HCT116 (cell line): ENCODE data around the gene ARHGAP23. TPM values are rescaled to one million over a fixed set of nuclear protein-coding genes. Genes with fewer than 3 reads are reported as not detected.
A peak's percentile ranks its signal among the peaks of the same experiment; 100 is the strongest.
"Not testable (repeated sequence)": the region's sequence is repeated elsewhere in the genome, so short reads cannot be mapped to it uniquely, and the experiment has no call there.

Source experiments
- ATAC-seq: fragments of 200-7000 bp; cut with Tn5 transposase; 2 replicates; pipeline ENCODE4 v1.9.1; 2020; ENCODE audit warnings: mild to moderate bottlenecking, moderate library complexity
- BruUV-seq: library from RNA; stranded (reverse); fragments of 400-500 nt; replicated peaks from 2 replicates; lab custom pipeline; 2021; lab: Mats Ljungman, UMichigan
- CTCF ChIA-PET: fragments of 300-600 bp; sonication (Branson Sonifier 250); formaldehyde crosslinking; loops from one replicate; lab custom pipeline; 2021; ENCODE audit warnings: antibody characterized with exemption; lab: Charles Lee
- POLR2A ChIA-PET: fragments of 300-600, 350-600 bp; sonication (Branson Sonifier 250); formaldehyde crosslinking; loops from one replicate; lab custom pipeline; 2021; ENCODE audit warnings: antibody characterized with exemption; lab: Charles Lee
- RAD21 ChIA-PET, 2 experiments: fragments of 300-600 bp; sonication (Branson Sonifier 250); formaldehyde crosslinking; loops; one replicate each; lab custom pipeline; 2023; ENCODE audit warnings: low total read pairs in 2 of 2; ENCODE audit not compliant: uncharacterized antibody in 2 of 2, unreplicated experiment in 2 of 2, low non-redundant PET in 1 of 2; lab: Charles Lee
- DNase-seq: peaks from one replicate; pipeline ENCODE4 v3.0.0-alpha.2; 2010; ENCODE audit warnings: low read depth, low spot score
- H2AFZ ChIP-seq: fragments of 200-600 bp; shearing (Covaris generic), sonication (generic); 2 replicates; pipeline ENCODE4 v1.6.1; 2017; ENCODE audit warnings: low read depth, mixed run types, mixed read lengths, antibody characterized with exemption, low read length; ENCODE audit not compliant: poor library complexity, severe bottlenecking
- H3K27ac ChIP-seq: 2 replicates; pipeline ENCODE4 v1.5.1; 2012; ENCODE audit warnings: low read depth, low read length
- H3K27me3 ChIP-seq: fragments of 200-600 bp; sonication (generic); 2 replicates; pipeline ENCODE4 v1.6.1; 2016; ENCODE audit warnings: mixed run types, low read length, mixed read lengths; ENCODE audit not compliant: insufficient read depth
- H3K36me3 ChIP-seq, 2 experiments: fragments of 200-500 bp in 1 of 2; fragments of 200-600 bp in 1 of 2; sonication (Bioruptor generic) in 1 of 2; sonication (generic) in 1 of 2; 2 replicates each; pipeline versions ENCODE4 v1.5.1 to v1.6.1; 2014 to 2016; ENCODE audit warnings: low read length in 2 of 2, inconsistent platforms in 1 of 2, mixed read lengths in 1 of 2, mixed run types in 1 of 2; ENCODE audit not compliant: insufficient read depth in 2 of 2, control insufficient read depth in 1 of 2
- H3K4me1 ChIP-seq, 2 experiments: fragments of 200-600 bp in 1 of 2; sonication (generic) in 1 of 2; 2 replicates each; pipeline versions ENCODE4 v1.5.1 to v1.6.1; 2012 to 2017; ENCODE audit warnings: low read length in 2 of 2, inconsistent platforms in 1 of 2, mild to moderate bottlenecking in 1 of 2, mixed read lengths in 1 of 2, mixed run types in 1 of 2, moderate library complexity in 1 of 2; ENCODE audit not compliant: insufficient read depth in 2 of 2, control insufficient read depth in 1 of 2
- H3K4me2 ChIP-seq: fragments of 200-600 bp; sonication (generic); 2 replicates; pipeline ENCODE4 v1.6.1; 2017; ENCODE audit warnings: mixed run types, low read length, mixed read lengths
- H3K4me3 ChIP-seq, 2 experiments: fragments of 200-600 bp in 1 of 2; sonication (generic) in 1 of 2; replicated peaks in 1 of 2; 2 replicates each; pipeline ENCODE4 v1.5.1; 2011 to 2016; ENCODE audit warnings: low read length in 2 of 2, control low read depth in 1 of 2, low read depth in 1 of 2, mild to moderate bottlenecking in 1 of 2, mixed read lengths in 1 of 2, mixed run types in 1 of 2
- H3K79me2 ChIP-seq: fragments of 200-600 bp; sonication (generic); 2 replicates; pipeline ENCODE4 v1.6.1; 2017; ENCODE audit warnings: mild to moderate bottlenecking, mixed run types, low read length, moderate library complexity, mixed read lengths; ENCODE audit not compliant: insufficient read depth
- H3K9ac ChIP-seq: fragments of 200-600 bp; sonication (generic); 2 replicates; pipeline ENCODE4 v1.6.1; 2016; ENCODE audit warnings: low read length, mixed read lengths
- H3K9me2 ChIP-seq: fragments of 200-600 bp; sonication (generic), shearing (Covaris generic); 2 replicates; pipeline ENCODE4 v1.6.1; 2017; ENCODE audit warnings: mixed run types, mild to moderate bottlenecking, moderate library complexity; ENCODE audit not compliant: insufficient read depth
- H3K9me3 ChIP-seq, 2 experiments: fragments of 200-500 bp in 1 of 2; fragments of 200-600 bp in 1 of 2; sonication (Bioruptor generic) in 1 of 2; sonication (generic) in 1 of 2; 2 replicates each; pipeline ENCODE4 v1.6.1; 2014 to 2017; ENCODE audit warnings: low read length in 2 of 2, mixed read lengths in 2 of 2, inconsistent platforms in 1 of 2, low read depth in 1 of 2, mild to moderate bottlenecking in 1 of 2, mixed run types in 1 of 2, moderate library complexity in 1 of 2; ENCODE audit not compliant: control insufficient read depth in 1 of 2, insufficient read depth in 1 of 2
- H4K20me1 ChIP-seq: fragments of 200-600 bp; sonication (generic), shearing (Covaris generic); 2 replicates; pipeline ENCODE4 v1.6.1; 2017; ENCODE audit warnings: mixed run types, mild to moderate bottlenecking, moderate library complexity; ENCODE audit not compliant: insufficient read depth
- FOSL1 ChIP-seq: IDR thresholded peaks from 2 replicates; pipeline ENCODE4 v1.6.1; 2012; ENCODE audit warnings: low read depth
- RAD21 ChIP-seq: IDR thresholded peaks from 2 replicates; pipeline ENCODE4 v1.6.1; 2012; ENCODE audit warnings: low read depth, mild to moderate bottlenecking
- intact Hi-C: fragments of 100-400 bp; cut with micrococcal nuclease; formaldehyde crosslinking; loops from 2 replicates; pipeline ENCODE4 v1.10.0; 2022
- total RNA-seq: library from RNA; stranded (reverse); gene quantifications from one replicate; pipeline ENCODE4 v1.2.1, GENCODE V29; 2021; ENCODE audit not compliant: unreplicated experiment
- TF ChIP-seq, protein P1 (sequence below), 3 experiments: fragments of 200-600 bp in 1 of 3; sonication (generic) in 1 of 3; IDR thresholded peaks in 2 of 3; conservative IDR thresholded peaks in 1 of 3; 2 replicates each; pipeline ENCODE4 v1.5.1; 2012 to 2017; ENCODE audit warnings: low read depth in 2 of 3, low read length in 2 of 3, antibody characterized with exemption in 1 of 3, borderline replicate concordance in 1 of 3, control low read depth in 1 of 3, mild to moderate bottlenecking in 1 of 3, mixed read lengths in 1 of 3, mixed run types in 1 of 3, moderate library complexity in 1 of 3; ENCODE audit not compliant: insufficient read depth in 1 of 3

Gene ARHGAP23
- total RNA-seq, 1 experiment from 2014 or later = 41.0 TPM

DNA sequence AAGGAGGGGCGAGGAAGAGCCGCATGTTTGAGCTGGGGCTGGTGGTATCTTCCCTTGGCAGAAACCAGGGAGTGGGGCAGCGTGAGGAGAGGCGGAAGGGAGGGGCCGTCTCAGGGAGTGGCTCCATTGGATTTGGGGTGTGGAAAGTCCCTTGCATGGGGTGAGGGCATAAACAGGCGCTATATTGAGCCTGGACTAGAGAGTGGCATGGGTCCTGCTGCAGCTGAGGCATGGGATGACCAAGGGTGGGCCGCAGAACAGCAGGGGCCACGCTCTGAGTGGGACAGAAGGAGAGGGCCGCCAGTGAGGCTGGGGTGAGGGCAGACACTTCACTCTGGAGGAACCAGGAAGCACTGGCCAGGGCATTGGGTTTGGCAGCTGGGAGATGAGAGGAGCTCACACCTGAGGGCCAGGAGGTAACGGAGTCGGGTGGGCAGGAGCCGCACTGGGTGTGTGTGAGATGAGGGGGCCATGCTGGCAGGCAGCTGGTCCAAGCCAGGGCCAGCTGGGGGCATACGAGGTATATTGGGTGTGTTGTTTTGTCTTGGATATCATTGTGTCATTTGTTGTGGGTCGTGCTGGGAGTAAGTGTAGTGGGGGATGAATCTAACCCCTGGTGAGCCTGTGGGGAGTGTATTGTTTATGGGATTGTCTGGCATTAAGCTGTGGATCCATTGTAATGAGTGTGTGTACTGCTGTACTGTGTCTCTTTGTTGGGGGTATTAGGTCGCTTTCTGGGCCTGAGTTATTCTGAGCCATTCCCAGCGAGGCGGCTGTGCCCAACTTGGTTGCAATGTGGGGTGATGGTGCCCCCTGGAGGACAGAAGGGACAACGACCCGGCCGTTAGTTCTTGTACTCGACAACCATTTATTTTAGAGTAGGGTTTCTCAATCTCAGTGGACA, 56.2 kb downstream of the ARHGAP23 start:
- H3K27ac ChIP-seq = peak overlapping the region; percentile 22; the same call in 1 of the 2 replicates
- CTCF ChIA-PET = interaction anchor here (0.6 to 1.6 kb wide), 3 partner anchors 61 to 172 kb away, joined by 3 to 8 read pairs (median 3); no protein-coding TSS in a partner anchor
- H4K20me1 ChIP-seq, H2AFZ ChIP-seq, H3K4me1 ChIP-seq, BruUV-seq, POLR2A ChIA-PET: not testable (repeated sequence)
- intact Hi-C loops = loop anchor here (1.0 to 10.0 kb wide), 3 partner anchors 40 to 130 kb away; partner anchors contain the start of gene SOCS7
- TF ChIP-seq, protein P1, sequence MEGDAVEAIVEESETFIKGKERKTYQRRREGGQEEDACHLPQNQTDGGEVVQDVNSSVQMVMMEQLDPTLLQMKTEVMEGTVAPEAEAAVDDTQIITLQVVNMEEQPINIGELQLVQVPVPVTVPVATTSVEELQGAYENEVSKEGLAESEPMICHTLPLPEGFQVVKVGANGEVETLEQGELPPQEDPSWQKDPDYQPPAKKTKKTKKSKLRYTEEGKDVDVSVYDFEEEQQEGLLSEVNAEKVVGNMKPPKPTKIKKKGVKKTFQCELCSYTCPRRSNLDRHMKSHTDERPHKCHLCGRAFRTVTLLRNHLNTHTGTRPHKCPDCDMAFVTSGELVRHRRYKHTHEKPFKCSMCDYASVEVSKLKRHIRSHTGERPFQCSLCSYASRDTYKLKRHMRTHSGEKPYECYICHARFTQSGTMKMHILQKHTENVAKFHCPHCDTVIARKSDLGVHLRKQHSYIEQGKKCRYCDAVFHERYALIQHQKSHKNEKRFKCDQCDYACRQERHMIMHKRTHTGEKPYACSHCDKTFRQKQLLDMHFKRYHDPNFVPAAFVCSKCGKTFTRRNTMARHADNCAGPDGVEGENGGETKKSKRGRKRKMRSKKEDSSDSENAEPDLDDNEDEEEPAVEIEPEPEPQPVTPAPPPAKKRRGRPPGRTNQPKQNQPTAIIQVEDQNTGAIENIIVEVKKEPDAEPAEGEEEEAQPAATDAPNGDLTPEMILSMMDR (IDR thresholded peaks at IDR 0.05 in 2 of 3, conservative IDR thresholded peaks at IDR 0.05 in 1 of 3; ENCODE audit: borderline replicate concordance in 1 of 3, insufficient read depth in 1 of 3, low read depth in 2 of 3, low read length in 2 of 3) = peak; percentile 63 to 88 (median 76)
- peak; percentile 94 for TF ChIP-seq RAD21
- TF ChIP-seq, all 23 proteins: peak for 2; not testable (repeated sequence) for 21
- H3K4me3 ChIP-seq, H3K9me3 ChIP-seq, H3K27me3 ChIP-seq, H3K9ac ChIP-seq, H3K79me2 ChIP-seq, H3K9me2 ChIP-seq, H3K4me2 ChIP-seq, DNase-seq, H3K36me3 ChIP-seq: not testable (repeated sequence)
- RAD21 ChIA-PET = interaction anchor here in 1 of 2 experiments (1.4 kb wide), 1 partner anchor 61 kb away, joined by 4 read pairs; no protein-coding TSS in a partner anchor
- ATAC-seq = peak; percentile 95

DNA sequence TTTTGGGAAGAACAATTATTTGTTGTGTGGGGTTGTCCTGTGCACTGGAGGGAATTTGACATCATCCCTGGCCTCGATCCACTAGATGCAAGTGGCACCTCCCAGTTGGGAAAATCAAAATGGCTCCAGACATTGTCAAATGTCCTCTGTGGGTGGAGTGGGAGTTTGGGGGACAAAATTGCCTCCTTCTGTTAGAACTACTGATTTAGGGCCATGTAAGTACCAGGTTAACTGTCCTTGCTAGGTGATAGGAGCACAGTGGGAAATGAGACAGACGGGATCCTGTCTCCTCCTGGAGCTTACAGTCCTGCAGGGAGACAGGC, 56.8 kb downstream of the ARHGAP23 start:
- H3K9me3 ChIP-seq = no peaks in the 10 kb centered on the region
- DNase-seq (no peak), ATAC-seq (no peak)
- no peak overlapping the region for H3K9ac ChIP-seq
- POLR2A ChIA-PET = no interaction called here
- H3K4me3 ChIP-seq = no peak overlapping the region
- no peak overlapping the region for H2AFZ ChIP-seq
- intact Hi-C loops = loop anchor here (1.0 to 10.0 kb wide), 3 partner anchors 41 to 130 kb away; partner anchors contain the start of gene SOCS7
- RAD21 ChIA-PET = no interaction called here
- no peaks in the 10 kb centered on the region for H3K79me2 ChIP-seq
- BruUV-seq = no TSS peak
- H3K36me3 ChIP-seq = no peaks in the 10 kb centered on the region
- H4K20me1 ChIP-seq = no peaks in the 10 kb centered on the region
- peaks cover 0 to 4% of the 10 kb centered on the region in 2 experiments; a peak in 1 of 4 replicates for H3K4me1 ChIP-seq
- H3K27ac ChIP-seq = no peak overlapping the region
- H3K27me3 ChIP-seq = no peaks in the 10 kb centered on the region
- no peak overlapping the region for H3K4me2 ChIP-seq
- CTCF ChIA-PET = interaction anchor here (0.7 kb wide), 1 partner anchor 57 kb away, joined by 3 read pairs; the partner anchor contains the start of gene ARHGAP23
- H3K9me2 ChIP-seq = no peaks in the 10 kb centered on the region
- TF ChIP-seq RAD21 (no peak), FOSL1 (no peak)

- CTCF ChIA-PET = interaction anchor here (0.7 kb wide), 1 partner anchor 57 kb away, joined by 3 read pairs; the partner anchor contains the start of gene ARHGAP23
- H3K27me3 ChIP-seq, POLR2A ChIA-PET, H3K27ac ChIP-seq, H3K4me1 ChIP-seq, H3K9ac ChIP-seq, DNase-seq, H3K79me2 ChIP-seq, H3K4me2 ChIP-seq, H2AFZ ChIP-seq, ATAC-seq, H3K4me3 ChIP-seq, H3K36me3 ChIP-seq, H3K9me2 ChIP-seq, H4K20me1 ChIP-seq, BruUV-seq, H3K9me3 ChIP-seq: not testable (repeated sequence)
- RAD21 ChIA-PET = interaction anchor here in 1 of 2 experiments (0.6 kb wide), 1 partner anchor 39 kb away, joined by 3 read pairs; no protein-coding TSS in a partner anchor
- intact Hi-C loops = loop anchor here (1.0 to 10.0 kb wide), 3 partner anchors 41 to 131 kb away; partner anchors contain the start of gene SOCS7
These were observed 57.5 kb downstream of the ARHGAP23 start for GRCh38 chr17:38485681-38486298.
